Smooth muscle cell (in vitro differentiated cells): ENCODE measurements around the gene ZNF275. TPM values are rescaled to one million over a fixed set of nuclear protein-coding genes. Genes with fewer than 3 reads are reported as not detected.

Experiments used
- DNase-seq: peaks from one replicate; lab custom pipeline; 2025; ENCODE audit not compliant: unreplicated experiment; lab: John Stamatoyannopoulos, UW
- H2AFZ ChIP-seq: fragments of 200-600 bp; sonication (generic); 2 replicates; pipeline ENCODE4 v1.6.0; 2016; ENCODE audit warnings: antibody characterized with exemption, low read depth, mild to moderate bottlenecking
- H3F3A ChIP-seq: fragments of 200-600 bp; sonication (generic); 2 replicates; pipeline ENCODE4 v1.6.0; 2017; ENCODE audit warnings: antibody characterized with exemption, low read depth
- H3K27ac ChIP-seq: fragments of 200-600 bp; sonication (generic); 2 replicates; pipeline ENCODE4 v1.5.1; 2016; ENCODE audit warnings: low read depth, mild to moderate bottlenecking
- H3K27me3 ChIP-seq: fragments of 200-600 bp; sonication (generic); 2 replicates; pipeline ENCODE4 v1.6.1; 2016; ENCODE audit warnings: low read depth, mild to moderate bottlenecking
- H3K36me3 ChIP-seq: fragments of 200-600 bp; sonication (generic); 2 replicates; pipeline ENCODE4 v1.5.1; 2016; ENCODE audit warnings: low read depth
- H3K4me1 ChIP-seq: fragments of 200-600 bp; sonication (generic); 2 replicates; pipeline ENCODE4 v1.5.1; 2016; ENCODE audit warnings: low read depth
- H3K4me2 ChIP-seq: fragments of 200-600 bp; sonication (generic); 2 replicates; pipeline ENCODE4 v1.6.0; 2016; ENCODE audit warnings: mild to moderate bottlenecking
- H3K4me3 ChIP-seq: fragments of 200-600 bp; sonication (generic); 2 replicates; pipeline ENCODE4 v1.5.1; 2016; ENCODE audit warnings: mild to moderate bottlenecking
- H3K79me2 ChIP-seq: fragments of 200-600 bp; sonication (generic); 2 replicates; pipeline ENCODE4 v1.6.0; 2016; ENCODE audit warnings: low read depth, mild to moderate bottlenecking
- H3K9ac ChIP-seq: fragments of 200-600 bp; sonication (generic); 2 replicates; pipeline ENCODE4 v1.6.0; 2016; ENCODE audit warnings: low read depth
- H3K9me3 ChIP-seq: fragments of 200-600 bp; sonication (generic); replicated peaks from 2 replicates; pipeline ENCODE4 v1.5.1; 2016; ENCODE audit warnings: low read depth
- H4K20me1 ChIP-seq: fragments of 200-600 bp; sonication (generic); 2 replicates; pipeline ENCODE4 v1.6.0; 2016; ENCODE audit warnings: low read depth
- CTCF ChIP-seq: fragments of 200-600 bp; sonication (generic); IDR thresholded peaks from 2 replicates; pipeline ENCODE4 v1.5.1; 2017; ENCODE audit warnings: borderline replicate concordance, mild to moderate bottlenecking, antibody characterized with exemption; ENCODE audit not compliant: insufficient read depth, poor library complexity, severe bottlenecking
- WGBS: methylation state at CpG from one replicate; pipeline ENCODE4 v1.1.7; 2016; ENCODE audit warnings: low lambda C conversion rate; 5-methylcytosine and 5-hydroxymethylcytosine counted together
- polyA plus RNA-seq: library from polyadenylated mRNA; unstranded; fragments of >200 nt; fragmentation: Nextera tagmentation; extraction: Ambion mirVana; gene quantifications from 2 replicates; pipeline ENCODE4 v1.2.1, GENCODE V29; 2016
- total RNA-seq: library from RNA; depleted of rRNA; stranded (reverse); fragments of >200 nt; gene quantifications from 2 replicates; pipeline ENCODE4 v1.2.3, GENCODE V29; 2014

The ZNF275 gene
- total and polyA plus RNA-seq, 2 experiments from 2014 or later, result 9.7 to 17.8 TPM

DNA sequence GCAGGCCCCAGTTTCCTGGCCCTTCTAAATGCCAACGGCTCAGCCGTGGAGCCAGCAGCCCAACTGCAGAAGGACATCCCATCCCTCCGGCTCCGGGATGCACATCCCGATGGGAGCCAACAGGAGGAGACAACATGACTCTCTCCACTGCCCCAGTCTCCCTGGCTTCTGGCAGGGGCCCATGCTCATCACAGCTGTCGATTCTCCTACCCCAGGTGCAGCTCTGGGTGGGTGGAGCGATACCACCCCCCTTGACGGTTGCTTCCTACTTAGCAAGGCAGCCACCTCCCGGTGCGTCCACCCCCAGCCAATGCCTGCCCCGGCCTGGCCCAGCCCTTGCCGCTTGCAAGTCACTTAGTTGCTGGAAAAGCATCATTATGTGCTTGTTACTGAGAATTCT, 19.5 kb downstream of the ZNF275 start:
- Histone ChIP-seq H3K36me3 (no peaks in the 10 kb centered on the region), H3K27me3 (no peaks in the 10 kb centered on the region), H3K27ac (no peak overlapping the region), H3K9ac (no peak overlapping the region), H3K79me2 (no peaks in the 10 kb centered on the region), H2AFZ (no peak overlapping the region), H4K20me1 (no peaks in the 10 kb centered on the region), H3K9me3 (no peaks in the 10 kb centered on the region), H3K4me1 (no peaks in the 10 kb centered on the region), H3F3A (no peaks in the 10 kb centered on the region), H3K4me3 (no peak overlapping the region), H3K4me2 (no peak overlapping the region)
- 85% methylated on average over 12 of the region's 12 CpGs for WGBS
- no peak for DNase-seq
- no peak for TF ChIP-seq CTCF

- H3K27ac ChIP-seq, result no peak overlapping the region
- TF ChIP-seq CTCF, result no peak
- no peaks in the 10 kb centered on the region for H4K20me1 ChIP-seq
- no peaks in the 10 kb centered on the region for H3K36me3 ChIP-seq
- no peaks in the 10 kb centered on the region for H3K27me3 ChIP-seq
- H2AFZ ChIP-seq, result no peak overlapping the region
- no peaks in the 10 kb centered on the region for H3K9me3 ChIP-seq
- DNase-seq, result no peak
- H3K4me1 ChIP-seq, result no peaks in the 10 kb centered on the region
- no peaks in the 10 kb centered on the region for H3K79me2 ChIP-seq
- no peaks in the 10 kb centered on the region for H3F3A ChIP-seq
- 92% methylated on average over 1 of the region's 1 CpG for WGBS
- H3K9ac ChIP-seq, result no peak overlapping the region
- no peak overlapping the region for H3K4me3 ChIP-seq
- H3K4me2 ChIP-seq, result no peak overlapping the region
Measured at GRCh38 chrX:153357877-153358276, 23.9 kb downstream of the ZNF275 start.

GRCh38 chrX:153361781-153362397, 27.9 kb downstream of the ZNF275 start:
- TF ChIP-seq CTCF, result no peak
- Histone ChIP-seq H3K4me2 (no peak overlapping the region), H2AFZ (no peak overlapping the region), H3K36me3 (no peaks in the 10 kb centered on the region), H3K9me3 (no peaks in the 10 kb centered on the region), H3K27me3 (no peaks in the 10 kb centered on the region), H3K79me2 (no peaks in the 10 kb centered on the region), H3K4me1 (no peaks in the 10 kb centered on the region), H3K9ac (no peak overlapping the region), H3F3A (no peaks in the 10 kb centered on the region), H3K27ac (no peak overlapping the region), H4K20me1 (no peaks in the 10 kb centered on the region), H3K4me3 (no peak overlapping the region)
- WGBS, result 73% methylated on average over 2 of the region's 2 CpGs
- no peak for DNase-seq

DNA sequence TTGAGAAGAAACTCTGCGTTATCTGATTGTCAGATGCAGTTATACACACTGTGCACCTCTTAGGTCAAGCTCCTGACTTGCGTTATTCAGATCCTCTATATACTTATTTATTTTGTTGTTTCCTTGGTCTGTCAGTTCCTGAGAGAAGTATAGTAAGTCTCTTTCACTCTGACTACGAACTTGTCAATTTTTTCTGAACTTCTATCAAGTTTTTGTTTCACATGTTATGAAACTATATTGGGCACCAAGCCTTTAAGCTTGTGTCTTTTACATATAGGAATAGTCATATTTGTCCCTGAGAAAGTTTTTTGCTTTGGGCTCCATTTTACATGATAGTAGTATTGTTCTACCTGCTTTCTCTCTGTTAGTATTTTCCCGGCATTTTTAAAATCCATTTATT, 31.7 kb downstream of the ZNF275 start:
- Histone ChIP-seq H3K4me2 (no peak overlapping the region), H3K9ac (no peak overlapping the region), H3K4me1 (no peaks in the 10 kb centered on the region), H3K36me3 (no peaks in the 10 kb centered on the region), H3F3A (no peaks in the 10 kb centered on the region), H2AFZ (no peak overlapping the region), H3K79me2 (no peaks in the 10 kb centered on the region), H3K4me3 (no peak overlapping the region), H3K9me3 (no peaks in the 10 kb centered on the region), H4K20me1 (no peaks in the 10 kb centered on the region), H3K27me3 (no peaks in the 10 kb centered on the region), H3K27ac (no peak overlapping the region)
- DNase-seq, result no peak
- WGBS, result 69% methylated on average over 4 of the region's 4 CpGs
- no peak for TF ChIP-seq CTCF
